ENCODE measurements around the gene CBLB.

CBLB gene

GRCh38 chr3:105846809-105847208 is 22.0 kb downstream of the CBLB start:
- DNase-seq: no peak

DNA sequence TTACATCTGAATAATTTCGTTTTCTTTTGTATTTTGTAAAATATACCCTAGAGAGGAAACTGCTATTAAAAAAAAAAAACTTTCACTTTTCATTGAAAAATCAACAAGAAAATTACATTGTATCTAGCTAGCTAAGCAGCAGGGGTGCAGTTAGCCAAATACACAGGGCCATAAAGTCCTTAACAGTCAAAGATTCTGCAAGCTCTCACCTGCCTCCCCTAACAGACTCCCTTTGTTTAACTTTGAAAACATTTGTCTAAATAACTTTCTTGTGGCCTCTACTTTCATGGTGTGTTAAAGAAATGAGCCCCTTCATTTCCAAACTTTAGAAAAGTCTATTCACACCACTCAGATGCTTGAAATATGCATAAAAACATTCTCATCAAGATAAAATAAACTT is 23.3 kb downstream of the CBLB start:
- no peak for DNase-seq

DNA sequence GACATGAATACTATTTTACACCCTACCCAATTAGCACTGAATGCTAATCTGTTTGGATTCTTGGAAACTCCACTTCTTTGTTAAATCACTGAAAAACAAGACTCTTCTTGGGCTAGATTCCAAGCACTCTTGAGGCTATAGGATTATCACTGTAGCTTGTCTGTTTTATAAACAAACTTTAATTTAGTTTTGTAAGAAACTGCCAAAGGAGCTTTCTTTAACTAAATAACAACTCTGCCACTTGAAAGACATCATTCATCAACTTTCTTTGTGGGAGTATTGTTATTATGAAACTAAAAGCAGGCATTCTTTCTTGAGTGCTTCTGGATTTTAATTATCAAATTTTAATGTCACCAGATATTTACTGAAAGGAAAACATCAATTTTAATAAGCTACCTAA is 24.1 kb downstream of the CBLB start:
- no peak for DNase-seq

DNA sequence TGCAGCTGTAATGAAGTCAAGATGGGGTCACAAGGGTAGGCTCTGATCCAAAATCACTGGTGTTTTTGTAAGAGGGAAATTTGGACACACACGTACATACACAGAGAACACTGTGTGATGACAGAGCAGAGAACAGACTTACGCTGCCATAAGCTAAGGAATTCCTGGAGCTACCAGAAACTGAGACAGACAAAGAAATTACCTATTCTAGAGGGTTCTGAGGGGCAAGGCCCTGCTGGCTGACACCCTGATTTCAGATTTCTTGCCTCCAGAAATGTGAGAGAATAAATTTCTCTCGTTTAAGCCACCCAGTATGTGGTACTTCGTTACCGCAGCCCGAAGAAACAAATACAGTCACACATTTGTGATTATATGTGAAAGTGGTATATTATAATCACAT is 24.8 kb downstream of the CBLB start:
- DNase-seq: no peak

- DNase-seq: no peak
These were observed 25.9 kb downstream of the CBLB start for GRCh38 chr3:105842943-105843342.

DNA sequence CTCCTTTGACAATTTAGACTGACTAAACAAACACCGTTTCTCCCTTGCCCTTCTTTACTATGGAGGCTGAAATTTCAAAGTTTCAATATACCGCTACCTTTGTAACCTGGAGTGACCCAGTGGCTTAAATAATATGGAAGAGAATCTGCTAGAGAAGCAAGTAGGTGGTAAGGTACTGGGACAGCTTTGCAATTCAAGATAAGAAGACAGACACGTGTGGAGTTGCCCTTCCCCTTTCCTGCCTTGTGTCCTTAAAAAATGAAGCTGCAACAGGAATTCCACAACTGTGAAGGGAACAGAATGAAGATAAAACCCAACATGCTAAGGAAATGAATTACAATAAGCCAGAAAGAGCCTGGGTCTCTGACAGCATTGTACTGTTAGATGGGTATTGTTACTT is 26.4 kb downstream of the CBLB start:
- DNase-seq: no peak

DNA sequence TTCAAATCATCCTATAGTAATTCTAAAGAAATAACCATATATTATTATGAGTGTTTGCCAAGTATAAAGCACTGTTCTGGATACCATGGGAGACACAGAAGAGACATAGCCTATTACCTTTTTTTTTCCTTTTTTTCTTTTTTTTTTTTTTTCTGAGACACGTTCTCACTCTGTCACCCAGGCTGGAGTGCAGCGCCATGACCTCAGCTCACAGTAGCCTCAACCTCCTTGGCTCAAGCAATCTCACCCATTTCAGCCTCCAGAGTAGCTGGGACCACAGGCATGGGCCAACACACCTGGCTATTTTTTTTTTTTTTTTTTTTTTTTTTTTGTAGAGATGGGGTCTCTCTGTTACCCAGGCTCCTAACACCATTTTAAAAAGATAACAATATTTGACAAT is 30.9 kb downstream of the CBLB start:
- no peak for DNase-seq

GRCh38 chr3:105837143-105837740 is 31.6 kb downstream of the CBLB start:
- DNase-seq: no peak

DNA sequence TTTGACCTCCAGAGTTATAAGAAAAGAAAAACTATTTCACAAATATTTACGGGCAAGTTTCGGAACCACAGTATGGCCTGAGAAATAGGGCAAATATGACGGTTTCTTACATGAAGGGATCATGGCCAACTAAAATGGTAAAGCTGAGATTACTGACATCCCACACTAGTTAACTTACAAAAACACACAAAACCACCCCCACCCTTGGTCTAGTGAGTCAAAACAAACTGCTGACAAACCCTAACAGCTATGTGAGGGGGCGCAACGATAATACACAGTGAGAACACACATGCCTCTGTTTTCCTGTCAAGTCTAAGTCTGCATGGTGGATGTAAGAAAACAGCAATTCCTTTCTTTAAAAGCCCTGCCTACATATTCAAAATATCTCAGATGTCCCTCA is 32.3 kb downstream of the CBLB start:
- peak in 5 of 56 donors; percentile 7 to 38 (median 12) for DNase-seq

- DNase-seq: no peak
These were observed 33.2 kb downstream of the CBLB start for GRCh38 chr3:105835606-105836005.

DNA sequence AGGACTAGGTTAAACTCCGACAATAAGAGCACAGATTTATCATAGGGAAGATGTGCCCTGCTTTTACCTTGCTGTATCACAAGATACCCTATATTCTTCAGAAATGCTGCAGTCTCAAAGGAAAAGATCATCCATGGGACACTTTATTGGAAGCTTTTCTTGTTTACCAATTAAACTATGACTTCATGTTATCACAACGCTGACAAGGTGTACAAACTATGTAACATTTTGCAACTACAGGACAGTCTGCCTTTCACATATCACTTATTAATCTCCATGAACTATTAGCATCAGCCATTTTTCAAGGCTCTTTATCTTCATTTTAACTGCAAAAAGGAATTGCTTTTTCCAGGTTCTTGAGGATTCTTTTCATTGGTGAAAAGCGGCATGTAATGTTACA is 34.0 kb downstream of the CBLB start:
- DNase-seq: no peak

- DNase-seq: no peak
These were observed 36.2 kb downstream of the CBLB start for GRCh38 chr3:105832644-105833043.

- no peak for DNase-seq
These were observed 38.0 kb downstream of the CBLB start for GRCh38 chr3:105830836-105831235.

DNA sequence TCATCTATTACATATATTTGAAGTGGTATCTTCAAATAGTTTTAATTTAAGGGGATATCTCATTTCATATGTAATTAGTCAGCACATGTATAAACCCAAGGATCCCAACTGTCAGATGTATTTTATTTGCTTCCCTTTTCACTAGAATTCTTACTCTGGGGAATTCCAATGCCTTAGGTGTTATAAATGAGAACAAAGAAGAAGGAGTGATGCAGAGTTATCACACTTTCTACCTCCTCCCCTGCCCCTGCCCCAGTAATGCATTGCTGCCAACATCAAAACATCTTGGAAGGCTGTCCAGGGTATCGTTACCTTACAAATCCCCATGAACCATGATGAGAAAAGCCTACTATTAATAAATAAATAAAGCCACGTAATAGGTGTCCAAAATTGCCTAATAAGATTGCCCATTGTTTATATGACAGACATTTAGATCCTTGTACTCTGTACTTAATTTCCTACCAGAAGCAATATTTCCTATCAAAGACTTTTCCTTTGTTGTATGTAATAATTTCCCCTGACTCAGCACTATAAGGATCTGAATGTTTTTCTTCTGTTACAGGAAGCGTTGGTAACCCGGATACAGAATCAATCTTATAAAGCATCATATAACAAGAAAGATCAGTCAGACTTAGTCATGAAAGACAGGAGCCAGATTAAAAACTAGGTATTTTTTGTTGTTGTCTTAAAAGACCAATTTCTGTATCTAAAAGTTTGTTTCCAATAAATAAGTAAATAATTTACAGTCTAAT is 38.8 kb downstream of the CBLB start:
- no peak for DNase-seq

DNA sequence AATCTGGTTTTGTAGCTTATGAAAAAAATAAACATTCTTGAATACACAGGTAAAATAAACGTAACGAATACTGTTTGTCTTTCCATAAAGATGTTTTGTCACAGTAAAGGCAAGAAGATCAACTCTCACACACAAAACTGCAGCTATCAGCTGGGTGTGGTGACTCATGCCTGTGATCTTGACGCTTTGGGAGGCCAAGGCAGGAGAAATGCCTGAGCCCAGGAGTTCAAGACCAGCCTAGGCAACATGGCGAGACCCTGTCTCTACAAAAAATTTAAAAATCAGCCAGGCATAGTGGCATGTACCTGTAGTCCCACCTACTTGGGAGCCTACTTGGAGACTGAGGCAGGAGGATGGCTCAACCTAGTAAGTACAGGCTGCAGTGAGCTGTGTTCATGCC is 39.6 kb downstream of the CBLB start:
- DNase-seq: no peak

- no peak for DNase-seq
These were observed 40.1 kb downstream of the CBLB start for GRCh38 chr3:105828703-105829102.

DNA sequence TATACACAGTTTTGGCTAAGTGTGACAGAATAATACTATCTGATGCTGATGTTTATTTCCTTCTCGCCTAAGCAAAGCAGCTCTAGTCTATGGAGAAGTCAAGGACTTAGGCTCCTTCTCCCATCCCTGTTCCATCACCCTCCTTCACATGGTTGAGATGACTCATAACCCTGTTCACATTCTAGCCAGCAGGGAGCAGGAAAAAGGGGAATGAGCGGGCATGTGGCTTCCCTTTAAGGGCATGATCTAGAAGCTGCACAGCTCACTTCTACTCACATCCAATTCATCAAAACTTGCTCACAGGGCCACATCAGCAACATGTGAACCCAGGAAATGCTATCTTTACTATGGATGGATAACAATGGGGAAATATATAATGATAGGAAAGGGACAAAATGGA is 40.9 kb downstream of the CBLB start:
- no peak for DNase-seq

- DNase-seq: no peak
These were observed 41.8 kb downstream of the CBLB start for GRCh38 chr3:105826778-105827634.

- no peak for DNase-seq
These were observed 44.7 kb downstream of the CBLB start for GRCh38 chr3:105824129-105824528.

DNA sequence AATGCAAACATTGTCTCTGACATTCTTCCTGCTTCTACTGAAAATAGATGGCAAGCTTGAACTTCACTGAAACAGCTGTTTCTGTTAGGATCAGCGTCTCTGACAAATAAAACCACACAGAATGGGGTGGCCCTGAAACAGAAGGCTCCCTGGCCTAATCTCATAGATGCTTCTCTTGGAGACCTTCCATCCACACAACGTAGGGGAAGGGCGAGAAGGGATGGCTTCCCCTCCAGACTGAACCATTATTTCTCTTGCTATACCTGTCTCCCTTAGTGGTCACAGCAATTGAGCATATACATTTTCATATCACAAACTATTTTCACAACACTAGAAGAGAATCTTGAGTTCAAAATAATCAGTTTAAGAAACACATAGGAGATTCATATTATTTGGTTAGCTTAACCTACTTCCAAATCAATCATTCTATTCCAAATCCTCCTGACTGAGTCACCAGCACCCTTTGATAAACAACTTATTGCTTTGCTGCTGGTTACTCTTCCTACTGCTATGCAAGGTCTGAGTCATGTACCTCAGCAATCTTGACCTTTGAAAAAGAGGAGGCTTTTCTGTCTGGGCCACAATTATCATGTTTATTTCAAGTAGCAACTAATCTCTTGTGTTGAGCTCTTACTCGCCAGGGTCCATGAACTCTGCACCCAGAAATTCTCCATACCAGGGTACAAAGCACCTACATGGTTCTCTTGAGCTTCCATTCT is 45.5 kb downstream of the CBLB start:
- DNase-seq: no peak

DNA sequence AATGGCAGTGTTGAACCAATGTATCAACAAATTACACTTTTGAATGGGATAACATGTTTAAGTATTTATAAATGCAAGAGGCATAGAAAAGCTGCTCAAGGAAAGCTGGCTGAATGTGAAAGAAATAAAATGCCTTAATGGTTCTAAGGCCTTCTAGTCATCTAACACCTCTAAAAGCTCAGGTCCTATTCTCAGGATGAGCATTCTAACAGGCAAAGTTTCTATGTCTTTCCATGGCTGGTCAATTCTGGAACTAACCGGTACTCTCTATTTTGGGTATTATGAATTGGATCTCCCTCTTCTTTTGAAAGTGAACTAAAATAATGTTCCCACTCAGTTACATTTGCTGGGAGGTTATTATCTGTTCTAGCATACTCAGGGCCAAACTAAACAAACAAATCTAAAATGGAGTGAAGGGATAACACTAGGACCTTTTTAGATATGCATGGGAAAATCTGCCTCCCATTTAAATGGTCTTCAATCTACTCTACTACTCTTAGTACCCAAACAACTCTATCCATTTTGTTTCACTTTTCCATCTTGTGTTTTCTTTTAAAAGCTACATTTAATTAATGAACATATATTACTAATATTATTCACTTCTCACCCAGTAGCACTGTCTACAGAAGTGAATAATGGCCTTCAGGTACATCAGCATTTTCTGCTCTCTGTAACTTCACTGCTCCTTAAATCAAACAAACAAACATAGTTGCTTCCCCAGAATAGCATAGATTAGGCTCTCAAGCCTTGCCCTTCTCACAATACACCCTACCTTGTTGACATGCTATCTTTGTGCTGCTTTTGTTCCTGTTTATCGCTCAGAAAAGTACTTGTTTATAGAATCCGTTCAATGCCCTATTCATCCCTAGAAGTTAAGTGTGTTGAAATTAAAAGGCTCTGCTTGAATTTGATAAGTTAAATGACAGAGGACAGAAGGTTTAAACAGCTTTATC is 46.4 kb downstream of the CBLB start:
- DNase-seq: no peak
